Activated T-helper 9 cell treated with anti-CD3 and anti-CD28 coated beads, Interleukin-2, amount 50 U/mL, for 16 hours (primary cell): ENCODE data around the gene SPOUT1.

ENCODE experiments used
- DNase-seq: peaks from one replicate; pipeline ENCODE4 v3.0.0-alpha.2; 2020; ENCODE audit warnings: low read depth

The SPOUT1 gene

GRCh38 chr9:128771745-128772519, 57.7 kb downstream of the SPOUT1 start, which contains the start of gene ZER1:
Gene ZER1, minus strand, starts transcription at chr9:128771927. Its CDS starts 16,362 bp downstream, at chr9:128755565.
- DNase-seq: peak; percentile 91

- no peak for DNase-seq
Observed at GRCh38 chr9:128771094-128771721, 58.4 kb downstream of the SPOUT1 start.

GRCh38 chr9:128770286-128771030, 59.1 kb downstream of the SPOUT1 start:
- no peak for DNase-seq
